ENCODE results near the gene QPRT.
"Not testable (repeated sequence)": the region's sequence is repeated elsewhere in the genome, so short reads cannot be mapped to it uniquely, and the experiment has no call there.

Gene QPRT

DNA sequence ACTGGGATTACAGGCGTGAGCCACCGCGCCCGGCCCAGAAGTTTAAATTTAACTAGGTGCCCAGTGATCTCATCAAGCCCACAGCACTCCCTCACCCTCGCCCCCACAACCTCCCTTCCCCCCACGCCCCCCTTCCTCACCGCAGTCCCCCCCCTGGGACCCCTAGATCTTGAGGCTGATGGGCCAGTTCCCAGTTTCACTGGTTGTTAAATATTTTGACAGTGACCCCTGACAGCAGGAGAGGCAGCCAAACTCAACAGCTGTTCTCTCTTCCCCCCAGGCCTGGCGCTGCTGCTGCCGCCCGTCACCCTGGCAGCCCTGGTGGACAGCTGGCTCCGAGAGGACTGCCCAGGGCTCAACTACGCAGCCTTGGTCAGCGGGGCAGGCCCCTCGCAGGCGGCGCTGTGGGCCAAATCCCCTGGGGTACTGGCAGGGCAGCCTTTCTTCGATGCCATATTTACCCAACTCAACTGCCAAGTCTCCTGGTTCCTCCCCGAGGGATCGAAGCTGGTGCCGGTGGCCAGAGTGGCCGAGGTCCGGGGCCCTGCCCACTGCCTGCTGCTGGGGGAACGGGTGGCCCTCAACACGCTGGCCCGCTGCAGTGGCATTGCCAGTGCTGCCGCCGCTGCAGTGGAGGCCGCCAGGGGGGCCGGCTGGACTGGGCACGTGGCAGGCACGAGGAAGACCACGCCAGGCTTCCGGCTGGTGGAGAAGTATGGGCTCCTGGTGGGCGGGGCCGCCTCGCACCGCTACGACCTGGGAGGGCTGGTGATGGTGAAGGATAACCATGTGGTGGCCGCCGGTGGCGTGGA, 15.6 kb downstream of the QPRT start:
- DNase-seq = no peak

DNA sequence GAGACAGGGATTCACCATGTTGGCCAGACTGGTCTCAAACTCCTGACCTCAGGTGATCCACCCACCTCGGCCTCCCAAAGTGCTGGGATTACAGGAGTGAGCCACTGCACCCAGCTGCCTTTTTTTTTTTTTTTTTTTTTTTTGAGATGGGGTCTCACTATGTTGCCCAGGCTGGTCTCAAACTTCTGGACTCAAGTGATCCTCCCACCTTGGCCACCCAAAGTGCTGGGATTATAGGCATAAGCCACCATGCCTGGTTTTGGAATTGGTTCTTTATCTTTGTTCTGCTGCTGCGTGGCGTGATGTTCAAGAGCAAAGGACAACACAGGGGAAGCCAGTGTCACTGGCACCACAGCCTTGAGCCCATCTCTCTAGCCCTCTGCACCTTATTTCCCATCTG, 16.7 kb downstream of the QPRT start:
- DNase-seq = not testable (repeated sequence)

DNA sequence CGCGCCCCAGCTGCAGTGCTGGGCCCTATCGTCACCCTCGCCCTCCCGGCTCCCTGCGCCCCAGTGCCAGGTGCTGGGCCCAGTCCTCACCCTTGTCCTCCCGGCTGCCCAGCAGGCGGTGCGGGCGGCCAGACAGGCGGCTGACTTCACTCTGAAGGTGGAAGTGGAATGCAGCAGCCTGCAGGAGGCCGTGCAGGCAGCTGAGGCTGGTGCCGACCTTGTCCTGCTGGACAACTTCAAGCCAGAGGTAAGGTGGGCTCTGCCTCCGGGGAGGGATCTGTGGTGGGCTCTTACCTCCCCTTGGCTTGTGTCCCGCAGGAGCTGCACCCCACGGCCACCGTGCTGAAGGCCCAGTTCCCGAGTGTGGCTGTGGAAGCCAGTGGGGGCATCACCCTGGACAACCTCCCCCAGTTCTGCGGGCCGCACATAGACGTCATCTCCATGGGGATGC, 17.9 kb downstream of the QPRT start:
- DNase-seq = no peak

GRCh38 chr16:29697391-29697790, 18.4 kb downstream of the QPRT start:
- no peak for DNase-seq

- DNase-seq = no peak
Measured at GRCh38 chr16:29698042-29698441, 19.1 kb downstream of the QPRT start.

GRCh38 chr16:29698484-29699323, 19.7 kb downstream of the QPRT start:
- DNase-seq = no peak

DNA sequence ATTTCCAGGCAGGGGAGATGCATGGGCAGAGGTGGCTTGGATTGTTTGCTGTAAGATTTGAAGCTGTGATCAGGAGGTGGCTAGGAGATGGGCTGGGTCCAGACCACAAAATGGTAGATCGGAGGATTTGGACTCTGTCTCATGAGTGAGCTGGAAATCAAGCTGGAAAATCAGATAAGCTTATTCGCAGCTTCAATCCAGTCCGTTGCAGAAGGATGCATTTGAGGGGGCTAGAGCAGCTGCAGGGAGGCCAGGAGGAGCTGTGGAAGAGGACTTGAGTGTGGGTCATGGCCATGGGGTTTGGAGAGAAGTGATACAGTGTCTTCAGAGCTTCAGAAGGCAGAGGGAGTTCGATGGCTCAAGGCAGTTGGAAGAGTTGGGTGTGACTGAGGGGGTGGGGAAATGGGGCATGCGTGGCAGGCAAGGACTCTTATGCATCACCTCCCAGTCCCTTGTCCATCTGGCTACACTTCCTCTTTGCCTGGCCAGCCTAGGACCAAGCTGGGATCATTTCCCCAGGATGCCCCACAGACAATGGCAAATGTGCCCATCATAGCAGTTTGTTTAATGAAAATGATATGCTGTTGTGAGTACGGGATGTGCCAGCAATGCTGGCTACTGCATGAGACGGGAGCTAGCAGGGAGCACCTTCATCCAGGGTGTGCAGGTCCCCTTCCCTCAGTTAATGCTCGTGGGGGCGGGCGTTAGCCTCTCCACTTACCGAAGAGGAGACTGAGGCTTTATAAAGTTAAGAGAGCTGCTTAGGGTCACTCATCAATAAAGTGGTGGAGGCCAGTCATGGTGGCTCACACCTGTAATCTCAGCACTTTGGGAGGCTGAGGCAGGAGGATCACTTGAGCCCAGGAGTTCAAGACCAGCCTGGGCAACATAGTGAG, 20.6 kb downstream of the QPRT start:
- no peak for DNase-seq

DNA sequence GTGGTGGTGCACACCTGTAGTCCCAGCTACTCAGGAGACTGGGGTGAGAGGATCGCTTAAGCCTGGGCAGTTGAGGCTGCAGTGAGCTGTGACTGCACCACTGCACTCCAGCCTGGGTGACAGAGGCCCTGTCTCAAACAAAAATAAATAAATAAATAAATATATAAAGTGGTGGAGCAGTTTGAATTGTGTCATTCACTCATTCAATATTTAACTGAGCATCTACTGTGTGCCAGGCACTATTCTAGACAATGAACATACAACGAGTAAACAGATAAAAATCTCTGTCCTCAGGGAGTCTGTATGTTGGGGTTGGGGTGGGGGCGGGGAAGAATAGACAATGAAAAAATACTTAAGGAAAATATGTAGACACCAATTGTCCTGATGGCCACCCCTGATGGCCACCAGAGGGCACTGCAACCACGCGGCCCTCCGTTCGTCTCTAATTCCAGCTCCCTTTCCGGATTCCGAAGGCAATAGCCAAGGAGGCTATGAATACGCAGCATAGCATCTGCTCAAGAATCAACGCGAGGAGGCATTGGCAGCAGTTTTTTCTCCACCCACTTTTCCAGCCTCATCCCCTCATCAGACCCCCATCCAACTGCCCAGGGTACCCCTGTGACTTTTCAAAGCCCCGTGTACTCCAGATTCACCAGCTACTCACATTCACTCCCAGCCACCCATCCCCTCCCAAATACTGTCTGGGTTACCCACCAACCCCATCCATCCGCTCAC, 21.4 kb downstream of the QPRT start:
- DNase-seq = peak; percentile 78

DNA sequence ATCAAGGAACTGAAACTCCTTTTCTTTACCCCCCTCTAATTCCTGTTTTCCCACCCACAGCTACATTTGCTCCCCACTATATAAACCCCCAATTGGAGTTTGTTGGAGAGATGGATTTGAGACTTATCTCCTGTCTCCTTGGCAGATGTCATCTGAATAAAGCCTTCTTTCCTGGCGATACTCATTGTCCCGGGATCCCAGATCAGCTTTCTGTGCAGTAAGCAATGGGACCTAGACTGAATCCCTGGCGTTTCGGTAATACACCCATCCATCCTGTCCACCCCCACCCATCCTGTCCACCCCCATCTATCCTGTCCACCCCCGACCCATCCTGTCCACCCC, 22.2 kb downstream of the QPRT start:
- no peak for DNase-seq

DNA sequence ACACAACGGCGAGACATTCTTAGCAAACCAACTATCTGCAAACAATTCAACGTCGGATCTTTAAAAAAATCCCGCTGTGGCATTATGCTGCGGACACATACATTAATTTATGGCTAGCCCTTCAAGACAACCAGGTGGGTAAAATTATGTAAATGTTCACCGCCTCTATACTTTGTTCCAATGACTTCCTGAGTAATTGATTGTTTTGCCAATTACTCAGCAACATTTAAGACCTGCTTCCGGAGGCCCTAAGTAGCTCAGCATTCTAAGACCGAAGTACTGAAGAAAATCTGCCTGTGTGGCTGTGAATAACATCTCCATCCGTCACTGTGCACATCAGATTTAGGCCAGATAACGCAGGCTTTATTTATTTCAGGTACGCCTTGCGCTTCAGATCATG, 23.3 kb downstream of the QPRT start:
- DNase-seq = no peak

DNA sequence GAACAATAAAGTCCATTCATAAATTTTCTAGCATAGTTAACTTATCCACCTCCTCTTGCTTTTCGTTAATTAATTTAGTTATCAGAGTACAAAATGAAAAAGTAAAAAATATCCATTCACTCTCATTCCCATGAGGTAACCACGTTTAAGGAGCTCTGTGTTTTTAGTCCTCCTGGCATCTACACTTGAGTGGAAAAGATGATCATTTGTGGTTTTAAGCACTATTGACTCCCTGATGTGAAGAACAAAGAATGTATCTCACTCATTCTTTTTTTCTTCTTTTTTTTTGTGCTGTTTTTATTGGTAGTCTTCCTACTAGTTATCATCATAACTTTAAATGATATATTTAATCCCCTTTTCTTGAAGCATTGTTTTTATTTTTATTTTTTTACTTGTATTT, 26.1 kb downstream of the QPRT start:
- DNase-seq = no peak

DNA sequence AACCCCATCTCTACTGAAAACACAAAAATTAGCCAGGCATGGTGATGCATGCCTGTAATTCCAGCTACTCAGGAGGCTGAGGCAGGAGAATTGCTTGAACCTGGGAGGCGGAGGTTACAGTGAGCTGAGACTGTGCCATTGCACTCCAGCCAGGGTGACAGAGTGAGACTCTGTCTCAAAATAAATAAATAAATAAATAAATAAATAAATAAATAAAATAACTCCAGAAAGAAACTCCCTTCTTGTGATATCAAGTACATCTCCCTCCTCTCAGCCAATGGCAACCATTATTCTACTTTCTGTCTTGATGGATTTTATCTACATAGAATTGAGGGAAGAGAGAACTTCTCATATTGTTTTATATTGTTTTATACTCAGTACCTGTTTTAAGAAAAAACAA, 28.2 kb downstream of the QPRT start:
- DNase-seq = not testable (repeated sequence)

- DNase-seq = no peak
Measured at GRCh38 chr16:29708917-29709600, 30.1 kb downstream of the QPRT start.

DNA sequence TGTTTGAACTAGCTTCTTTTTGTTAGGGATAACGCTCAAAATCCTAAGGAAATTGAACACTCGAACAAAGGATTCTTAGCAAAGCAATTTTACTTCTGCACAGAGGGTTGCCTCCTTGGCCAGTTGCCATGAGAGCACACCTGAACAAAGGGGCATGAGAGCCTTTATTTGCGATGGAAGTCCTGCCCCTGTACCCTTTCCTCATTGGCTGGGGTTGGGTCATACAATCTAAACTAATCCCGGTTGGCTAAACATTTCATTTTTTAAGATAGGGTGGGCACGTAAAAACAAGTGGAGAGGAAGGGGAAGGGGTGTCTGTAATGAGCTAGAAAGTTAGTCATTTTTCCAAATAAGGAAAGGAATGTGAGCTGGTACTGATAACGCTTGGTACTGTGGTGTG, 30.7 kb downstream of the QPRT start:
- not testable (repeated sequence) for DNase-seq

DNA sequence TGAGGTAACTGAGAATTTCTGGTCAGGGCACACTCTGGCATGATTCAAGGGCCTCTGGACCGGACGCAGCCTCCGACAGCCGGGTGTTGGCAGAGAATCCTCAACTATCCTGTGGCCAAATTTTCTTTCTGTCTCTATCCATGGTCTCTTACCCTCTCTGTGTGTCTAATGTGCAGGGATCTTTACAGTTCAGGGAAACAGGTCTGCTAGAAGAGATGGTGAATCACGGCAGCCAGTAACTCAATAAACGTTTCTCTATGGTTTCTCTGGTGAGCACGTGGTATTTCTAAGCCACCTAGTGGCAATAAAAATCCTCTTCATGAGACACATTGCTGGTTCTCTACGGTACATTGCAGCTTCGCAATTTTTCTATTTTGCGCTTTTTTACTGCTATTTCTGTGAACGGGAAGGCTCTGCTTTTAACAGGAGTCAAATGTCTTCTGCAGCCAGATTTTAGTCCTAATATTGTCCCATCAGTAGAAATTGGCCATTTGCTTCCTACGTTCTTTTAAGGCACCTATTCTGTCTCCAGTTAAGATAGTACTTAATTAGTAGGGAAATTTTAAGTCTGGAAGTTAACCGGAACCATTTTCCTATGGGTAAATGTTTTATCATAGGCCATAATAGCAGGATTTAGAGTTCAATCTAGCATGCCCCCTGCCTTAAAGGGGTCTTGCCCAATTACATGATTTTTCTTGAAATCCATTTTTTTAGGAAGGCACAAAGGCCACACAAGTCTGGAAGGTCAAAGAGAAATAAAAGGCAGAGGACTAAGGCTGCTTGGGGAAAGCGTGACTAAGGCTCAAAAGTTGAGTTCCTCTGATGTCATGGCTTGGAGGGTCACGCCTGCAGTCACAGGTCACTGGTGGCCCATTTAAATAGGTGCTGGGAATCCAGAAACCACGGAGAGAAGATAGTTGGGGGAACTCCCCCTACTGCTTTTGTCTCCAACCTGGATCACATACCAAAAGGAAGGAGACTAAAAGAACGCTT, 31.5 kb downstream of the QPRT start:
- peak; percentile 57 for DNase-seq

DNA sequence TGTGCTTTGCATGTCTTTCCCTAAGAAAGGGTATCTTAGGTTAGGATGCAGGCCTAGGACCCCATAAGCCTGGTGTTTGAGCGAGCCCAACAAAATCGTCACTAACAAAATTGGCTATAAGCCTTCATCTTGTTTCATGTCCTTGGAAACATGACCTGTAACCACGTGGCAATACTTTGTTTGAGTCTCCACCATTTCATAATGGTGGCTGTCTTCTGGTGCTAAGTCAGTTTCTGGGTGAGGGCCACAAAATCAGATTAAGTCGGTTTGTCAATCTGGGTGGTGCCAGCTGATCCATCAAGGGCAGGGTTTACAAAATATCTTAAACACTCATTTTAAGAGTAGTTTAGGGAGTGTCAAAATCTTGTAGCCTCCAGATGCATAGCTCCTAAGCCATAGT, 33.8 kb downstream of the QPRT start:
- DNase-seq = no peak

GRCh38 chr16:29714396-29714795, 35.4 kb downstream of the QPRT start:
- no peak for DNase-seq

- no peak for DNase-seq
Measured at GRCh38 chr16:29714972-29715371, 36.0 kb downstream of the QPRT start.

GRCh38 chr16:29717113-29717512, 38.1 kb downstream of the QPRT start:
- DNase-seq = no peak

- no peak for DNase-seq
Measured at GRCh38 chr16:29719063-29719462, 40.1 kb downstream of the QPRT start.

DNA sequence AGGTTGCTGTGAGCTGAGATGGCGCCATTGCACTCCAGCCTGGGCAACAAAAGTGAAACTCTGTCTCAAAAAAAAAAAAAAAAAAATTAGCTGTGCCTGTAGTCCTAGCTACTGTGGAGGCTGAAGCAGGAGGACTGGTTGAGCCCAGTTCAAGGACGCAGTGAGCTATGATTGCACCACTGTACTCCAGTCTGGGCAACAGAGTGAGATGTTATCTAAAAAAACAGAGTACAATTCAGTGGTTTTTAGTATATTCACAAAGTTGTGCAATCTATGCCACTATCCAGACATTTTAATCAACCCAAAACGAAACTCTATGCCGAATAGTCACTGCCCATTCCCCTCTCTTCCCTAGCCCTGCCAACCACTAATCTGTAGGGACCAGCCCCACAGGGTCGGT, 41.7 kb downstream of the QPRT start:
- DNase-seq = peak; percentile 87

All from MV-4-11 (cell line).